WTC11 (cell line): ENCODE measurements around the gene ACSF2.

ENCODE experiments used
- CREB1 ChIP-seq: sonication (generic); formaldehyde crosslinking; IDR thresholded peaks from 2 replicates; pipeline ENCODE4 v1.8.0; 2023; ENCODE audit warnings: mild to moderate bottlenecking, missing genetic modification reagents
- ETV6 ChIP-seq: sonication (generic); formaldehyde crosslinking; IDR thresholded peaks from 2 replicates; pipeline ENCODE4 v1.8.1; 2022; ENCODE audit warnings: mild to moderate bottlenecking, missing genetic modification reagents
- SP1 ChIP-seq: sonication (generic); formaldehyde crosslinking; conservative IDR thresholded peaks from 2 replicates; pipeline ENCODE4 v1.8.1; 2022; ENCODE audit warnings: missing genetic modification reagents
- TCF7 ChIP-seq: sonication (generic); formaldehyde crosslinking; IDR thresholded peaks from 2 replicates; pipeline ENCODE4 v1.8.0; 2022; ENCODE audit warnings: mild to moderate bottlenecking, low read depth, missing genetic modification reagents, moderate library complexity
- ZNF121 ChIP-seq: sonication (generic); formaldehyde crosslinking; IDR thresholded peaks from 2 replicates; pipeline ENCODE4 v1.8.0; 2023; ENCODE audit warnings: missing genetic modification reagents
- ZNF232 ChIP-seq: sonication (generic); formaldehyde crosslinking; IDR thresholded peaks from 2 replicates; pipeline ENCODE4 v1.8.0; 2022; ENCODE audit warnings: mild to moderate bottlenecking, missing genetic modification reagents
- TF ChIP-seq, protein P1 (sequence below): sonication (generic); formaldehyde crosslinking; IDR thresholded peaks from 2 replicates; pipeline ENCODE4 v1.8.0; 2022; ENCODE audit warnings: mild to moderate bottlenecking, missing genetic modification reagents
- TF ChIP-seq, protein P2 (sequence below): fragments of 200-600 bp; IDR thresholded peaks from 2 replicates; pipeline ENCODE4 v1.8.0; 2022; ENCODE audit warnings: antibody characterized with exemption
- TF ChIP-seq, protein P3 (sequence below): sonication (generic); formaldehyde crosslinking; IDR thresholded peaks from 2 replicates; pipeline ENCODE4 v1.8.0; 2022; ENCODE audit warnings: mild to moderate bottlenecking, missing genetic modification reagents
- TF ChIP-seq, protein P4 (sequence below): sonication (generic); formaldehyde crosslinking; IDR thresholded peaks from 2 replicates; pipeline ENCODE4 v1.8.1; 2023; ENCODE audit warnings: mild to moderate bottlenecking, missing genetic modification reagents, borderline replicate concordance
- TF ChIP-seq, protein P5 (sequence below): sonication (generic); formaldehyde crosslinking; IDR thresholded peaks from 2 replicates; pipeline ENCODE4 v1.8.1; 2023; ENCODE audit warnings: mild to moderate bottlenecking, missing genetic modification reagents, moderate library complexity
- TF ChIP-seq, protein P6 (sequence below): fragments of 250-450 bp; sonication (Bioruptor Pico); IDR thresholded peaks from 2 replicates; pipeline ENCODE4 v1.8.0; 2021; ENCODE audit warnings: mild to moderate bottlenecking
- TF ChIP-seq, protein P7 (sequence below): sonication (generic); formaldehyde crosslinking; IDR thresholded peaks from 2 replicates; pipeline ENCODE4 v1.8.1; 2022; ENCODE audit warnings: low read depth, mild to moderate bottlenecking, moderate library complexity, missing genetic modification reagents, borderline replicate concordance
- TF ChIP-seq, protein P8 (sequence below): sonication (generic); formaldehyde crosslinking; IDR thresholded peaks from 2 replicates; pipeline ENCODE4 v1.8.1; 2022; ENCODE audit warnings: mild to moderate bottlenecking, missing genetic modification reagents, moderate library complexity, borderline replicate concordance

DNA sequence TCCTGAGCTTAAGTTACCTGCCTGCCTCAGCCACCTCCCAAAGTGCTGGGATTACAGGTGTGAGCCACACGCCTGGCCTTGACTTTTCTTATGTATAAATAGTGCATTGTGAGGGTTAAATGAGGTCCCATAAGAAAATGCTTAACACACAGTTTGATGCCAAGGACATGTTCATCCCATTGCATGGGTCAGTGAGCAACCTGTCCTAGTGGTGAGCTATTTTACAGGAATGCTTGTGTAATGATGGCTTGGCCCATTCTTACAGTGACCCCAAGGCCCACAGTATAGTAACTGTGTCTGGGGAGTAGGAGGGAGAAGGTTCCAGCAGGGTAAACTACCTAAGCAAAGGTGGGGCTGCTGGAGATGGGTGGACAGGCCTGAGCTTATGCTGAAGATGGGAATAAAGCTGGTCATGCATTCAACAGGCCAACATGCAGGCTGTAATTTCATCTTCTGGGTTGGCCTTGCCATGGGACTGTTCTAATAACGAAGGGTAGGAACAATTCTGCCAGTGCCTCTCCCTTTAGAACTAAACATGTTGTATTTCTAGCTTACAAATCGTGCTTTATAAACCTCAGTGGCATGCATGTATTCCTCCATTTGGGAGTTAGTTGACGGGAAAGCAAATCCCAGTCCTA is 6.2 kb downstream of the ACSF2 start:
- TF ChIP-seq, protein P1, sequence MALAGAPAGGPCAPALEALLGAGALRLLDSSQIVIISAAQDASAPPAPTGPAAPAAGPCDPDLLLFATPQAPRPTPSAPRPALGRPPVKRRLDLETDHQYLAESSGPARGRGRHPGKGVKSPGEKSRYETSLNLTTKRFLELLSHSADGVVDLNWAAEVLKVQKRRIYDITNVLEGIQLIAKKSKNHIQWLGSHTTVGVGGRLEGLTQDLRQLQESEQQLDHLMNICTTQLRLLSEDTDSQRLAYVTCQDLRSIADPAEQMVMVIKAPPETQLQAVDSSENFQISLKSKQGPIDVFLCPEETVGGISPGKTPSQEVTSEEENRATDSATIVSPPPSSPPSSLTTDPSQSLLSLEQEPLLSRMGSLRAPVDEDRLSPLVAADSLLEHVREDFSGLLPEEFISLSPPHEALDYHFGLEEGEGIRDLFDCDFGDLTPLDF (CRISPR knock-in tag): no peak
- TF ChIP-seq, protein P2, sequence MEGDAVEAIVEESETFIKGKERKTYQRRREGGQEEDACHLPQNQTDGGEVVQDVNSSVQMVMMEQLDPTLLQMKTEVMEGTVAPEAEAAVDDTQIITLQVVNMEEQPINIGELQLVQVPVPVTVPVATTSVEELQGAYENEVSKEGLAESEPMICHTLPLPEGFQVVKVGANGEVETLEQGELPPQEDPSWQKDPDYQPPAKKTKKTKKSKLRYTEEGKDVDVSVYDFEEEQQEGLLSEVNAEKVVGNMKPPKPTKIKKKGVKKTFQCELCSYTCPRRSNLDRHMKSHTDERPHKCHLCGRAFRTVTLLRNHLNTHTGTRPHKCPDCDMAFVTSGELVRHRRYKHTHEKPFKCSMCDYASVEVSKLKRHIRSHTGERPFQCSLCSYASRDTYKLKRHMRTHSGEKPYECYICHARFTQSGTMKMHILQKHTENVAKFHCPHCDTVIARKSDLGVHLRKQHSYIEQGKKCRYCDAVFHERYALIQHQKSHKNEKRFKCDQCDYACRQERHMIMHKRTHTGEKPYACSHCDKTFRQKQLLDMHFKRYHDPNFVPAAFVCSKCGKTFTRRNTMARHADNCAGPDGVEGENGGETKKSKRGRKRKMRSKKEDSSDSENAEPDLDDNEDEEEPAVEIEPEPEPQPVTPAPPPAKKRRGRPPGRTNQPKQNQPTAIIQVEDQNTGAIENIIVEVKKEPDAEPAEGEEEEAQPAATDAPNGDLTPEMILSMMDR: no peak
- TF ChIP-seq, protein P3, sequence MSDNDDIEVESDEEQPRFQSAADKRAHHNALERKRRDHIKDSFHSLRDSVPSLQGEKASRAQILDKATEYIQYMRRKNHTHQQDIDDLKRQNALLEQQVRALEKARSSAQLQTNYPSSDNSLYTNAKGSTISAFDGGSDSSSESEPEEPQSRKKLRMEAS (CRISPR knock-in tag): no peak
- TF ChIP-seq, protein P4, sequence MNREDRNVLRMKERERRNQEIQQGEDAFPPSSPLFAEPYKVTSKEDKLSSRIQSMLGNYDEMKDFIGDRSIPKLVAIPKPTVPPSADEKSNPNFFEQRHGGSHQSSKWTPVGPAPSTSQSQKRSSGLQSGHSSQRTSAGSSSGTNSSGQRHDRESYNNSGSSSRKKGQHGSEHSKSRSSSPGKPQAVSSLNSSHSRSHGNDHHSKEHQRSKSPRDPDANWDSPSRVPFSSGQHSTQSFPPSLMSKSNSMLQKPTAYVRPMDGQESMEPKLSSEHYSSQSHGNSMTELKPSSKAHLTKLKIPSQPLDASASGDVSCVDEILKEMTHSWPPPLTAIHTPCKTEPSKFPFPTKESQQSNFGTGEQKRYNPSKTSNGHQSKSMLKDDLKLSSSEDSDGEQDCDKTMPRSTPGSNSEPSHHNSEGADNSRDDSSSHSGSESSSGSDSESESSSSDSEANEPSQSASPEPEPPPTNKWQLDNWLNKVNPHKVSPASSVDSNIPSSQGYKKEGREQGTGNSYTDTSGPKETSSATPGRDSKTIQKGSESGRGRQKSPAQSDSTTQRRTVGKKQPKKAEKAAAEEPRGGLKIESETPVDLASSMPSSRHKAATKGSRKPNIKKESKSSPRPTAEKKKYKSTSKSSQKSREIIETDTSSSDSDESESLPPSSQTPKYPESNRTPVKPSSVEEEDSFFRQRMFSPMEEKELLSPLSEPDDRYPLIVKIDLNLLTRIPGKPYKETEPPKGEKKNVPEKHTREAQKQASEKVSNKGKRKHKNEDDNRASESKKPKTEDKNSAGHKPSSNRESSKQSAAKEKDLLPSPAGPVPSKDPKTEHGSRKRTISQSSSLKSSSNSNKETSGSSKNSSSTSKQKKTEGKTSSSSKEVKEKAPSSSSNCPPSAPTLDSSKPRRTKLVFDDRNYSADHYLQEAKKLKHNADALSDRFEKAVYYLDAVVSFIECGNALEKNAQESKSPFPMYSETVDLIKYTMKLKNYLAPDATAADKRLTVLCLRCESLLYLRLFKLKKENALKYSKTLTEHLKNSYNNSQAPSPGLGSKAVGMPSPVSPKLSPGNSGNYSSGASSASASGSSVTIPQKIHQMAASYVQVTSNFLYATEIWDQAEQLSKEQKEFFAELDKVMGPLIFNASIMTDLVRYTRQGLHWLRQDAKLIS (CRISPR knock-in tag): no peak
- TF ChIP-seq CREB1: no peak
- TF ChIP-seq TCF7 (CRISPR knock-in tag): no peak
- TF ChIP-seq ETV6 (CRISPR knock-in tag): no peak
- TF ChIP-seq ZNF232 (CRISPR knock-in tag): no peak
- TF ChIP-seq, protein P5, sequence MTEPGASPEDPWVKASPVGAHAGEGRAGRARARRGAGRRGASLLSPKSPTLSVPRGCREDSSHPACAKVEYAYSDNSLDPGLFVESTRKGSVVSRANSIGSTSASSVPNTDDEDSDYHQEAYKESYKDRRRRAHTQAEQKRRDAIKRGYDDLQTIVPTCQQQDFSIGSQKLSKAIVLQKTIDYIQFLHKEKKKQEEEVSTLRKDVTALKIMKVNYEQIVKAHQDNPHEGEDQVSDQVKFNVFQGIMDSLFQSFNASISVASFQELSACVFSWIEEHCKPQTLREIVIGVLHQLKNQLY (CRISPR knock-in tag): no peak
- TF ChIP-seq, protein P6, sequence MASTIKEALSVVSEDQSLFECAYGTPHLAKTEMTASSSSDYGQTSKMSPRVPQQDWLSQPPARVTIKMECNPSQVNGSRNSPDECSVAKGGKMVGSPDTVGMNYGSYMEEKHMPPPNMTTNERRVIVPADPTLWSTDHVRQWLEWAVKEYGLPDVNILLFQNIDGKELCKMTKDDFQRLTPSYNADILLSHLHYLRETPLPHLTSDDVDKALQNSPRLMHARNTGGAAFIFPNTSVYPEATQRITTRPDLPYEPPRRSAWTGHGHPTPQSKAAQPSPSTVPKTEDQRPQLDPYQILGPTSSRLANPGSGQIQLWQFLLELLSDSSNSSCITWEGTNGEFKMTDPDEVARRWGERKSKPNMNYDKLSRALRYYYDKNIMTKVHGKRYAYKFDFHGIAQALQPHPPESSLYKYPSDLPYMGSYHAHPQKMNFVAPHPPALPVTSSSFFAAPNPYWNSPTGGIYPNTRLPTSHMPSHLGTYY (CRISPR knock-in tag): no peak
- no peak for TF ChIP-seq ZNF121 (CRISPR knock-in tag)
- TF ChIP-seq SP1 (CRISPR knock-in tag): no peak
- TF ChIP-seq, protein P7, sequence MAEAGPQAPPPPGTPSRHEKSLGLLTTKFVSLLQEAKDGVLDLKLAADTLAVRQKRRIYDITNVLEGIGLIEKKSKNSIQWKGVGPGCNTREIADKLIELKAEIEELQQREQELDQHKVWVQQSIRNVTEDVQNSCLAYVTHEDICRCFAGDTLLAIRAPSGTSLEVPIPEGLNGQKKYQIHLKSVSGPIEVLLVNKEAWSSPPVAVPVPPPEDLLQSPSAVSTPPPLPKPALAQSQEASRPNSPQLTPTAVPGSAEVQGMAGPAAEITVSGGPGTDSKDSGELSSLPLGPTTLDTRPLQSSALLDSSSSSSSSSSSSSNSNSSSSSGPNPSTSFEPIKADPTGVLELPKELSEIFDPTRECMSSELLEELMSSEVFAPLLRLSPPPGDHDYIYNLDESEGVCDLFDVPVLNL (CRISPR knock-in tag): no peak
- TF ChIP-seq, protein P8, sequence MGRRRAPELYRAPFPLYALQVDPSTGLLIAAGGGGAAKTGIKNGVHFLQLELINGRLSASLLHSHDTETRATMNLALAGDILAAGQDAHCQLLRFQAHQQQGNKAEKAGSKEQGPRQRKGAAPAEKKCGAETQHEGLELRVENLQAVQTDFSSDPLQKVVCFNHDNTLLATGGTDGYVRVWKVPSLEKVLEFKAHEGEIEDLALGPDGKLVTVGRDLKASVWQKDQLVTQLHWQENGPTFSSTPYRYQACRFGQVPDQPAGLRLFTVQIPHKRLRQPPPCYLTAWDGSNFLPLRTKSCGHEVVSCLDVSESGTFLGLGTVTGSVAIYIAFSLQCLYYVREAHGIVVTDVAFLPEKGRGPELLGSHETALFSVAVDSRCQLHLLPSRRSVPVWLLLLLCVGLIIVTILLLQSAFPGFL: no peak
